ENCODE results near the gene MAP3K12. TPM values are rescaled to one million over a fixed set of nuclear protein-coding genes. Genes with fewer than 3 reads are reported as not detected.

Gene MAP3K12
- total and polyA plus RNA-seq, 7 donors, result 1.9 to 3.1 (median 2.4) TPM

GRCh38 chr12:53476769-53477209 is 22.5 kb downstream of the MAP3K12 start:
- no peak for DNase-seq
- peaks cover 28 to 100% of the 10 kb centered on the region in 2 donors for H3K36me3 ChIP-seq (ENCODE audit: insufficient read depth in 1 of 2, low read depth in 1 of 2)
- TF ChIP-seq, protein P1, sequence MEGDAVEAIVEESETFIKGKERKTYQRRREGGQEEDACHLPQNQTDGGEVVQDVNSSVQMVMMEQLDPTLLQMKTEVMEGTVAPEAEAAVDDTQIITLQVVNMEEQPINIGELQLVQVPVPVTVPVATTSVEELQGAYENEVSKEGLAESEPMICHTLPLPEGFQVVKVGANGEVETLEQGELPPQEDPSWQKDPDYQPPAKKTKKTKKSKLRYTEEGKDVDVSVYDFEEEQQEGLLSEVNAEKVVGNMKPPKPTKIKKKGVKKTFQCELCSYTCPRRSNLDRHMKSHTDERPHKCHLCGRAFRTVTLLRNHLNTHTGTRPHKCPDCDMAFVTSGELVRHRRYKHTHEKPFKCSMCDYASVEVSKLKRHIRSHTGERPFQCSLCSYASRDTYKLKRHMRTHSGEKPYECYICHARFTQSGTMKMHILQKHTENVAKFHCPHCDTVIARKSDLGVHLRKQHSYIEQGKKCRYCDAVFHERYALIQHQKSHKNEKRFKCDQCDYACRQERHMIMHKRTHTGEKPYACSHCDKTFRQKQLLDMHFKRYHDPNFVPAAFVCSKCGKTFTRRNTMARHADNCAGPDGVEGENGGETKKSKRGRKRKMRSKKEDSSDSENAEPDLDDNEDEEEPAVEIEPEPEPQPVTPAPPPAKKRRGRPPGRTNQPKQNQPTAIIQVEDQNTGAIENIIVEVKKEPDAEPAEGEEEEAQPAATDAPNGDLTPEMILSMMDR (IDR thresholded peaks at IDR 0.05), result peak; percentile 22
- H3K27me3 ChIP-seq (ENCODE audit: insufficient read depth in 3 of 3, low read length in 2 of 3), result no peaks in the 10 kb centered on the region
- peak in 3 of 4 donors; percentile 22 to 58 (median 38) for ATAC-seq
- no peak overlapping the region for H3K4me3 ChIP-seq
- H3K4me1 ChIP-seq, result peaks cover 54% of the 10 kb centered on the region
- no peaks in the 10 kb centered on the region for H3K9me3 ChIP-seq
- intact Hi-C loops (cut with DNase I), result no loop called here
- 53 to 59% (median 58%) methylated on average over 2 of the region's 2 CpGs for WGBS, 3 donors
- H3K27ac ChIP-seq, result no peak overlapping the region

GRCh38 chr12:53474819-53475218 is 24.4 kb downstream of the MAP3K12 start:
- H3K36me3 ChIP-seq (ENCODE audit: insufficient read depth in 1 of 2, low read depth in 1 of 2), result peaks cover 39 to 100% of the 10 kb centered on the region in 2 donors
- no peaks in the 10 kb centered on the region for H3K27me3 ChIP-seq (ENCODE audit: insufficient read depth in 3 of 3, low read length in 2 of 3)
- no peaks in the 10 kb centered on the region for H3K9me3 ChIP-seq
- 67 to 77% (median 68%) methylated on average over 13 of the region's 13 CpGs for WGBS, 3 donors
- intact Hi-C loops (cut with DNase I), result loop anchor here in 1 of 2 donors (1.0 kb wide), 1 partner anchor 22 kb away; no protein-coding TSS in a partner anchor
- H3K4me1 ChIP-seq, result peaks cover 68% of the 10 kb centered on the region
- ATAC-seq, result no peak
- no peak for DNase-seq
- no peak overlapping the region for H3K4me3 ChIP-seq
- H3K27ac ChIP-seq, result peak overlapping the region; percentile 10
- TF ChIP-seq, protein P1 (IDR thresholded peaks at IDR 0.05), result no peak

DNA sequence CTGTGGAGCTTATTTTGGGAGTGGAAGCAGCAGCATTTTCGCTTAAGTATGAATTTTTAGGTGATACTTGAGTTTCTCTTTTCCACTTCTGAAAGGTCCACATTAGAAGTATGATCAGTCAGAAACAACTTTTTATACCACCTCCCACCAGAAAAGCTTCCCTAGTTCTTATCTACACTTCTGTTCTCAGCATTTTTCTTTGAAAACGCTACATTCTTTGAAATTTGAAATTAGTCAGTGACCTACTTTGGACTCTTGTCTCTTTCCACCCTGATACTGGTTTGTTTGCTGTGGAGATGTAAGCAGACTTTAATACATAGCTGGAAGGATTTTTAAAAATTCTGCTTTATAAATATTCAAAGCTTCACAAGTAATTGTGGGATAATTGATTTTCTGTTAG is 25.2 kb downstream of the MAP3K12 start:
- Histone ChIP-seq H3K36me3 (ENCODE audit: insufficient read depth in 1 of 2, low read depth in 1 of 2) (peaks cover 42 to 100% of the 10 kb centered on the region in 2 donors), H3K27me3 (ENCODE audit: insufficient read depth in 3 of 3, low read length in 2 of 3) (no peaks in the 10 kb centered on the region), H3K4me3 (no peak overlapping the region), H3K4me1 (peaks cover 73% of the 10 kb centered on the region), H3K9me3 (no peaks in the 10 kb centered on the region), H3K27ac (peak overlapping the region; percentile 25)
- intact Hi-C loops (cut with DNase I), result no loop called here
- TF ChIP-seq, protein P1 (IDR thresholded peaks at IDR 0.05), result no peak
- DNase-seq, result no peak
- no peak for ATAC-seq
- WGBS, 3 donors, result 71 to 92% (median 71%) methylated on average over 2 of the region's 2 CpGs

DNA sequence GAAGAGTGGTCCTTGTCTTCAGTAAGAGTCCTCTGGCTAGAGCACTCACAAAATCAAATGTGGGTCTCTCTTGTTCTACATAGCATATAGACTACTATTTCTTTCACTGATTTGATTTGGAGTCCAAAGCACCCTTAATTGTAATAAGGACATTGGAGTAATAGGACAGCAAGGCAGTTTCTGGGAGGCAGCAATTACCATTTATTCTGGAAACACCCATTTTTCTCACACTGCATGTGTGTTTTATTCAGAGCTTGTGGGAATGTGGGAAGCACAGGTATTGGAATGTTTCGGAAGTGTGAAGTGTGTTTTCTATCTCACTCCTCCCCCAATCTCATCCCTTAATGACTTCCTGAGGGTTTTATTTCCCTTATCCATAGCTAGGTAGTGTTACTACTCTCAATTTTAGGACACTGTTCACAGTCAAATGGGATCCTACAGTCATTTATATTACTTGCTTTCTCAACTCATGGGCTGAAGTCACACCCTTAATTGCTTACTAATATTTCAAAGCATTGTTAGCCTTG is 27.1 kb downstream of the MAP3K12 start:
- ATAC-seq, result no peak
- H3K36me3 ChIP-seq (ENCODE audit: insufficient read depth in 1 of 2, low read depth in 1 of 2), result peaks cover 53 to 100% of the 10 kb centered on the region in 2 donors
- TF ChIP-seq, protein P1 (IDR thresholded peaks at IDR 0.05), result no peak
- DNase-seq, result no peak
- H3K27ac ChIP-seq, result peak overlapping the region; percentile 11
- no peaks in the 10 kb centered on the region for H3K9me3 ChIP-seq
- H3K4me1 ChIP-seq, result peaks cover 81% of the 10 kb centered on the region
- H3K27me3 ChIP-seq (ENCODE audit: insufficient read depth in 3 of 3, low read length in 2 of 3), result no peaks in the 10 kb centered on the region
- intact Hi-C loops (cut with DNase I), result no loop called here
- 72 to 87% (median 84%) methylated on average over 1 of the region's 1 CpG for WGBS, 3 donors
- no peak overlapping the region for H3K4me3 ChIP-seq

DNA sequence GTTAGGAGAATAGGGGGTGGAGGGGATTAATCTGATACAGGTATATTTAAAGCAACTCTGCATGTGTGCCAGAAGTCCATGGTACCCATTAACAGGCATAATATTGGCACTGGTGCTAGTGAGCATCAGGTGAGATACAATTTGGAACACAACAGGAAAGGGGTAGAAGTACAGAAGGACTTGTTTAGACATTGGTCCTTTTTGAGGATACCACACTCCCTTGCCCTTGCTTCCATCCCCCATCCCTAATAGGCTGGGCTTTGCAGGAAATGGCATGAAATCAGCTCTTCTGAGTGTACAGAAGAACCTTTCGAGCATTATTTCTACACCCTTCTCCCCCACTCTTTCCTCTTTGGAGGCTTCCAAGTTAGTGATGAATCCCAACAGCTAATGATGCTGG is 31.0 kb downstream of the MAP3K12 start:
- intact Hi-C loops (cut with DNase I), result no loop called here
- H3K27ac ChIP-seq, result peak overlapping the region; percentile 66
- H3K9me3 ChIP-seq, result no peaks in the 10 kb centered on the region
- TF ChIP-seq, protein P1 (IDR thresholded peaks at IDR 0.05), result no peak
- peaks cover 54 to 100% of the 10 kb centered on the region in 2 donors for H3K36me3 ChIP-seq (ENCODE audit: insufficient read depth in 1 of 2, low read depth in 1 of 2)
- H3K4me3 ChIP-seq, result no peak overlapping the region
- H3K4me1 ChIP-seq, result peaks cover 91% of the 10 kb centered on the region
- WGBS, 3 donors, result 49 to 67% (median 64%) methylated on average over 1 of the region's 1 CpG
- no peaks in the 10 kb centered on the region for H3K27me3 ChIP-seq (ENCODE audit: insufficient read depth in 3 of 3, low read length in 2 of 3)
- no peak for ATAC-seq
- no peak for DNase-seq
